Stimulated activated CD8-positive, alpha-beta memory T cell treated with anti-CD3 and anti-CD28 coated beads, Interleukin-4, amount 100 ng/mL, for 4 hours (primary cell): ENCODE data around the gene NOTCH3.

Source experiments
- DNase-seq, 2 donors: peaks; one replicate each; pipeline ENCODE4 v3.0.0-alpha.2; 2020; ENCODE audit warnings: low read depth in 2 of 2, low spot score in 1 of 2

Gene NOTCH3

GRCh38 chr19:15200553-15201364 is at the start of gene NOTCH3:
Gene NOTCH3, minus strand, starts transcription at chr19:15200995. Its CDS starts 90 bp downstream, at chr19:15200905.
- DNase-seq, result no peak

DNA sequence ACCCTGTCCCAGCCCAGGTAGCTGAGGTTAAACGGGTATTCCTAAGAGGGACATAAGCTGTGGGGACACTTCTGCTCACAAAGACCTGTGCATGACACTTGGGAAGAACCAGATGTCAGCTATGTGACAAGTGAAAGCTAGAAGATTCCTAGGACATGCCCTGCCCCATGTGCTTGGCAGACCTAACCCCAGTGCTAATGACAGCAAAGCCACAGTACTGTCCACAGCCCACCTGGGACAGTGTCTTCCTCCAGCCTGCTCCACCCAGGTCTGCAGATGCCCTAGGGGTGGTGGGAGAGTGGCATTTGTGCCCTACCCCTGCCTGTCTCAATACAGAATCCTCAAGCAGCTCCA is 49.8 kb upstream of the NOTCH3 start:
- no peak for DNase-seq

DNA sequence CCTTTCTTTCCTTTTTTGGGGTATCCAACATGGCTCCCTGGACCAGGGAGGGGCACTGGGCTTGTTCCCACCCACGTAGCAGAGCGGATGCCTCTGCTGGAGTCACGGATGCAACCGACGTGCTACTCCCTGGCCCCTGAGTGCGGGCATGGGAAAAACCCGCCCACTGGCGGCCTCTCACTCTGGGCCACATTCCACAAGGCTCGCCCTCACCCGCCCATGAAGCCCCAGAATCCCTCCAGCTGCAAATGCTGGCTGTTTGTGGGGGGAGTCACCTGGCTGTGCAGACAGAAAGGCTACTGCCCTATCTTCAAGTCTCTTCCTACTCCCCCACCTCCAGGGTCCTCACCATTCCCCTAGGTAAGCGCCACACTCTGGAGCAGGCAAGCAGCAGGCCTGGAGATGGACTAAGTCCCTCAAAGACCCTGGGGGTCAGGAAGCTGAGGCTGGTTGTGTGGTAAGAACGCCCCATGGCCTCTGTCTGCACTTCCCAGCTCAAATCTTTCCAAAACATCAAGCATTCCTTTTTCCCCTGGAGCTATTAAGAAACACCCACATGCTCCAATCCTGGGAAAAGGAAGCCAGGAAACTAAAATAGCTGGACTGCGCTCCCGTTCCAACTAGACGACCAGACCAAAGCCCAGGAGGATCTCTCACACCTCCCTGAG is 49.3 kb upstream of the NOTCH3 start:
- no peak for DNase-seq

- DNase-seq, result no peak
Measured at GRCh38 chr19:15249528-15249874, 48.7 kb upstream of the NOTCH3 start.

DNA sequence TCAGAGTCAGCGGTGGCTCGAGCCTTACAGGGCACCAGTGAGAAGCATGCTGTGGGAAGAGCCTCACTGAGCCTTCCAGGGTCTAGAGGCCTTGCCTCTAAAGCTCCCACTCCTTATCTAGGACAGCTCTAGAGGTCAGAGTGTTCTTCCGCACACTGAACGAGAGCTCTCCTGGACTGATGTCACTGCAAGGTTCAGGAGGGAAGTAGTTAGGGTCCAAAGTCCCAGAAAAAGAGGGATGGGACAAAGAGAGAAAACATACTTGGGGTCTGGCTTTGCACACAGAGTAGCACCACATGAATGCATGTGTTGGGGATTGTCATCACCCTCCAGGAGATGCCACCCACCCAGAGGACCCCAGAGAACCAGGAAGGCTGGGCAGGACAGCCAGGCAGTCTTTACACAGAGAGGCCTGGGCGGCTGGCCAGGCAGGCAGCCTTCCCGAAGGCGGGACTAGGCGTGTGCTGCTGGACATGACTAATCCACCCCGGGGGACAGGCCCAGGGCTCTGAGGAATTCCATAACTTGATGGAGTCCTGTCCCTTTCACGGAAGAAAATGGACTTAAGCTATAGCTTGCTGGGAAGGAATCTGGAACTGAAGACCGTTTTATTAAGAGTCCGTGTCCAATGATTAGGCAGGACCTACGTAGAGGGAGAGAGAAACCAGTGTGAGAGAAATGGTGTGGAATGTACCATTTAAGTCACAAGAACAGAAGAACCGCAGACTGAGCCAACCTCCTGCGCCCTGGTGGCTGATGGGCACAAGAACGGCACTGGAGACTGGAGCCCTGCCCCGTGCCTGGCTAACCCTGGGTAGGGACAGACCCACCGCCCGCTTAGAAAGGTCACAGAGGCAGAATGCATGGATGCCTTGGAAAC is 48.1 kb upstream of the NOTCH3 start:
- DNase-seq, result no peak

GRCh38 chr19:15248106-15248505 is 47.3 kb upstream of the NOTCH3 start:
- DNase-seq, result no peak

- DNase-seq, result no peak
Measured at GRCh38 chr19:15247107-15248014, 46.6 kb upstream of the NOTCH3 start.

- DNase-seq, result no peak
Measured at GRCh38 chr19:15246198-15246481, 45.3 kb upstream of the NOTCH3 start.

DNA sequence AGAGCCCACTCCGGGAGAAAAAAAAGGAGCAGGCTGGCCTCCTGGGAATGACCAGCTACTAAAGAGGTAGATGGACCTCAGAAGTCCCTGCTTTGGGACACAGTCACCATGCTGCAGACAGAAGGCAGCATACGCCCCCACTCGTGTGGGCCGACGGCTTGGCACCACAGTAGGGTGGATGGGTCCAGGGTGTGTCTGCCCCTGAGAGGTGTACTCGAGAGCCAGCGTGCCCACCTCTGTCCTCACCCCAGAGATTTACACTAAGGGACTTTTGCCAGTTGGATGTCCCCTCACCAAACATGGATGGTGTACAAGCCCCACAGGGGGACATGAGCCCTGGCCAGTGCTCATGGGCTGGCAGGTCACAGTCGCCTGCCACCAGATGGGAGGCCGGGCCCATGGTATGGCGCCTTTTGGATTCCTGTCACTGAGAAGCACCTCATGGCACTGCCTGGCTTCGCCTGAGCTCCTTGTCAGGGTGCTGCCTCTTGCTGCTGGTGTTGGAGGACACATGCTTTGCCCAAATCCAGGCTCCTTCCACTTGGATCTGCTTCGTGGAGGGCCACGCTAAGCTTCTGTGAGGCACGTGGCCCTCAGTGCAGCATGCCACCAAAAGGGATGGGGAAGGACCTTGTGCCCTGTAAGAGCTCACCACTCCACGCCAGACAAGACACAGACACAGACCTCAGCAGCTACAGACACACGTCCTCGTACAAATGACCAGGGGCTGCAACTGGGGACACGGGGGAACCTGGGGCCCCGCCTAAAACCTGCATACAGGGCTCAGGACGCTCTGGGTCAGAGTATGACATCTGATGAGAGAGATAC is 44.8 kb upstream of the NOTCH3 start:
- DNase-seq, result no peak

DNA sequence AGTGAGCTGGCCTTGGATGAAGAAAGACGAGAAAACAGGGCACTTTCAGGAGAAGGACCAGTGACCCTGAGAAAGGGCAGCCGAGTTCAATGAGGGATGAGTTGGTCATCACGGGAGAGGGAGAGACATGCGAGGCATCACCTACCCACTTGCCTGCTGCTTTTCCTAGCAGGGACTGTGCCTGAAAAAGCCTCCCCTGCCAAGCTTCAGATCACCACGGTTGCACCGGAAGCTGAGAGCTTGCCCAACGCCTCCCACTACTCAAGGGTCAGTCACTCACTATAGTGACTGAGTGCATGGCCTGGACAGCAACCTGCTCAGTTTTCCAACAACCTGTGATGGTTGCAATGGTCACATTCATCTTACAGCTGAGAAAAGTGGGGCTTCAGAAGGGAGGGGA is 44.0 kb upstream of the NOTCH3 start:
- no peak for DNase-seq

- DNase-seq, result no peak
Measured at GRCh38 chr19:15244106-15244803, 43.5 kb upstream of the NOTCH3 start.

DNA sequence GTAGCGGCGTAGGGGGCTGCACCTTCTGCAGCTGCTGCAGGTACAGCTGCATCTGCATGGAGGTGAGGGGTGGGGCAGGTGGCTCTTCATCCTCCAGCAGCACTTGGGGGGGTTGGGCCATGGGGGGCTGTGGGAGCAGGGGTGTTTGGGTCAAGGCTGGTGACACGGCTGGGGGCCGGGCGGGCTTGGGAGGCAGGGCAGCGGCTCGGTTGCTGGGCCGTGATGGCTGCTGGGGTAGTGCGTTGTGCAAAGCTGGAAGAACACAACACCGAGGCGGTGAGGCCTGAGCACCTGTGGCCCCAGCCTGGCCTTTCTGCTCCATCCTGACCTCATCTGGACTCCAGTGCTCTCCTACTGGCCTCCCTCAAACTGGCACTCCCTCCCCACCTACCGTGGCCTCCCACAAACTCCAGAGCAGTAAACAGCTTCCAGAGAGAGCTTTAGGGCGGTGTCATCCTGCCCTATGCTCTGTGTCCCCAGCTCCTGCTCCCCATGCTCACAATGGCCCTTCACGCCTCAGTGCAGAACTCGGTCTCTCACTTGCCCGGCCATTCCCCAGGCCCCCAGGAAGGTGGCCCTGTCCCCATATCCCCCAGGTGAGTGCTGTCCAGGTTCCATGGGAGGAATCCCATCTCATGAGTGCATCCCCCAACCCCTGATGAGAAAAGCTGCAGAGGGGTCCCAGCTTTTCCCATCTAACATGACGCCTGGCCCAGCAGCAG is 42.6 kb upstream of the NOTCH3 start:
- DNase-seq, result no peak

DNA sequence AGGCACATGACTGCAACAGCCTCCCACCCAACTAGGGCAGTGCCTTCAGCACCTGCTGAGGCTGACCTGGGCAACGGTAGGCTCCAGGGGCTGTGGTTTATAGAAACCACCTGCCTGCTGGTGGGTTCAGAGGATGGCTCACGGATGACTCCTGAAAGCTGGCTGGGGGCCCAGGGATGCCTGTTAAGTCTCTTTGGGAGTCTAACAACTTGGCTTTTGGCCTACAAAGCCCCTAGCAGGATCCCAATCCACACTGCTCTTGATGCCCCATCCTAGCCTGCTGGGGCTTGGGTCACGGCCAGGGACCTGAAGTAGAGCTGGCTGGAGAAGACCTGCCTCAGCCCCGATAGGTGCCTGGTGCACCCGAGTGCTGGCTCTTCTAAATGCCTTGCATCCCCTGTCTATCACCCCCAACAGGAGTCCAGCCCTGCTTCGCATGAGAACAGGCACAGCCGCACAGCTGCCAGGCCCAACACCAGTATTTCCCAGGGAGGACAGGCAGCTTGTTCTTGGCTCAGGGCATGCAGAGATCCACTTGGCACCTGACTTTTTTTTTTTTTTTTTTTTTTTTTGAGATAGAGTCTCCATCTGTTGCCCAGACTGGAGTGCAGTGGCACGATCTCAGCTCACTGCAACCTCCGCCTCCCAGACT is 40.6 kb upstream of the NOTCH3 start:
- DNase-seq, result no peak

DNA sequence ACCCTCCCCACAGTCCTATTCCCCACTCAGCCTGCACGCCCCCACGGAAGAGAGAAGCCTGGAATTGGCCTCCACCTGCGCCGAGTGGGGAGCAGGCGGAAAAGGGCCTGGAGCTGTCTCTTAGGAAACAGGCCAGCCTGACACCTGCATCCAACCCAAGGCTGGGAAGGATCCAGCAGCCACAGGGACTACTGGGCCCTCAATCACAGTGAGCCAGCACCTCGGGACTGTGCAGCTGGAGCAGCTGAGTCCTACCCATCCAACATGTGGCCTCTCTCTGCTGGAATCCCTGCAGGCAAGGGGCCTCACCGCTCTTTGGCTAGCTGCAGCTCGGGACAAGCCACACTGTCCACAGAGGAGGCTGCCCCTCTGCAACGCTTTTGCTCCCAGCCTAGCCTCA is 39.7 kb upstream of the NOTCH3 start:
- DNase-seq, result no peak

- no peak for DNase-seq
Measured at GRCh38 chr19:15239337-15239949, 38.6 kb upstream of the NOTCH3 start.

DNA sequence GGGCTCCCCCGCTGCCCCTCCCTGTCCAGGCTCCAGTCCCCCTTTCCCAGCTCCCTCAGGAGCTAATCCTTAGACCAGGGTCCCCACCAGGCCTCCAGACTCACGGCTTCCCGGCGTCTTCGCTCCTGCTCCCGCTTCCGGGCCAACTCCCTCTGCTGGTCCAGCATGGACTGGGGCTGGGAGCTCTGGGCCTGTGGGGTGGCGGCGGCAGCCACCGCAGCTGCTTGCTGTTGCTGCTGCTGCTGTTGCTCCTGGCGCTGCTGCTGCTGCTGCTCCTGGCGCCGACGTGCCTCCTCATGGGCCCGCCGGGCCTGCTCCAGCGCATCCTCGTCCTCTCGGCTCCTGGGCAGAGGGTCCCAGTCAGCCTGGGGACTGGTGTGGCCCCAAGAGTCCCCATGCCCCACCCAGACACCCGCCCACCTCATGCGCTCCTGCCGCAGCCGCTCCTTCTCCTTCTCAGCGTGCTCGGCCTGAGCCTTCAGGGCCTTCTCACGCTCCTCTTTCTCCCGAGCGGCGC is 37.9 kb upstream of the NOTCH3 start:
- no peak for DNase-seq

DNA sequence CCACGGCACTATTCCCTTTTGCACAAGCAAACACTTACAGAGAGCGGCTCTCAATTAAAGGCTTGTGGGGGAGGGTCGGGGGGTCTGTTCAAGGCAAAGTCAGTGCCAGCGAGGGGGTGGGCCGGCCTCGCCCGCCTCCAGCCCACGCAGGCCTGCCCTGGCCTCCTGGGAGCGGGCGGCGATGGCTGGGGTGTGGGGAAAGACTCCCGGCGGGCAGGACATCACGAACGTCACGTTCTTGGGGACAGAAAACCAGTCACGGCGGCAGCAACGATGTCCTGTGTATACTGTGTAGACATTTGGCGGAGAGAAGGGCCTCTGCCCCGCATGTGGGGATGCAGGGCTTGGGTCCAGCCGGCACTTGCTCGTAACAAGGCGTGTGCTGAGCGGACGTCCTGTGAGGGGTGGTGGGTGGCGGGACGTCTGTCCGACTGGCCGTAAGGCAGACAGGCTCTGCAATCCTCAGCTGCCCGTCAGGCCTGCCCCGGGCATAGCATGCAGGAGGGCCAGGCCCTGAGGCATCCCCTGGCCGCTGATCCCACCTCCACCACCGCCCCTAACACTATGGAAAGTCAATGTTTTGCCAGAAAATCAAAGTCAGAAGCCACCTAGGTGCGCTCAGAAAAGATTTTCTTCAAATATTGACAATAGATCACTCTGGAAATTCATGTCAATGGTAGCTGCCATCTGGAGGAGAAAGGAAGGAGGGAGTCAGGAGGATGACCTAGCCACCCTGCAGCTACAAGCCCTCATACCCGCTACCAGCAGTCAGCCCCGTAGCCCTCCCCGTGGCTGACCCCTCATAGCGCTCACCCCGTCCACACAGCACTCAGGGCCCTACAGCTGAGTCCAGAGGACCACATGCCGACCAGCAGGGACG is 37.2 kb upstream of the NOTCH3 start:
- DNase-seq, result no peak
